H9 (cell line): Measurements from ENCODE around the gene RNF213. TPM values are rescaled to one million over a fixed set of nuclear protein-coding genes. Genes with fewer than 3 reads are reported as not detected.

Source experiments
- DNase-seq: peaks from one replicate; pipeline ENCODE4 v3.0.0-alpha.2; 2017
- H2AFZ ChIP-seq: one replicate; pipeline ENCODE4 v1.6.1; 2013; ENCODE audit warnings: mild to moderate bottlenecking, low read length, control low read depth, moderate library complexity
- H2AK5ac ChIP-seq: 2 replicates; pipeline ENCODE4 v1.6.1; 2013; ENCODE audit warnings: low read length, control low read depth, mixed read lengths; ENCODE audit not compliant: insufficient read length
- H2BK120ac ChIP-seq: one replicate; pipeline ENCODE4 v1.6.1; 2013; ENCODE audit warnings: low read depth, mild to moderate bottlenecking, low read length, control low read depth, inconsistent platforms; ENCODE audit not compliant: poor library complexity, severe bottlenecking
- H2BK12ac ChIP-seq: 2 replicates; pipeline ENCODE4 v1.6.1; 2013; ENCODE audit warnings: low read length, control low read depth, mixed read lengths, low read depth; ENCODE audit not compliant: insufficient read length
- H2BK15ac ChIP-seq: 2 replicates; pipeline ENCODE4 v1.6.1; 2013; ENCODE audit warnings: low read depth, low read length, control low read depth
- H2BK20ac ChIP-seq: one replicate; pipeline ENCODE4 v1.6.1; 2013; ENCODE audit warnings: low read depth, mild to moderate bottlenecking, low read length, control low read depth, inconsistent platforms; ENCODE audit not compliant: poor library complexity, severe bottlenecking
- H2BK5ac ChIP-seq: 2 replicates; pipeline ENCODE4 v1.6.1; 2013; ENCODE audit warnings: low read length, control low read depth, mixed read lengths; ENCODE audit not compliant: insufficient read length
- H3K14ac ChIP-seq: 2 replicates; pipeline ENCODE4 v1.6.1; 2013; ENCODE audit warnings: low read length, control low read depth; ENCODE audit not compliant: insufficient read depth
- H3K18ac ChIP-seq: 2 replicates; pipeline ENCODE4 v1.6.1; 2013; ENCODE audit warnings: low read depth, mild to moderate bottlenecking, mixed read lengths, low read length, control low read depth; ENCODE audit not compliant: insufficient read length
- H3K23ac ChIP-seq: 2 replicates; pipeline ENCODE4 v1.6.1; 2013; ENCODE audit warnings: low read length, control low read depth, mixed read lengths, low read depth; ENCODE audit not compliant: insufficient read length
- H3K23me2 ChIP-seq: 2 replicates; pipeline ENCODE4 v1.6.1; 2013; ENCODE audit warnings: low read depth, mild to moderate bottlenecking, mixed read lengths, low read length, control low read depth; ENCODE audit not compliant: insufficient read length, poor library complexity, severe bottlenecking
- H3K27ac ChIP-seq: 2 replicates; pipeline ENCODE4 v1.5.1; 2013; ENCODE audit warnings: low read length, control low read depth, mixed read lengths, low read depth; ENCODE audit not compliant: insufficient read length
- H3K27me3 ChIP-seq: 2 replicates; pipeline ENCODE4 v1.6.1; 2013; ENCODE audit warnings: low read length, control low read depth, inconsistent platforms; ENCODE audit not compliant: insufficient read depth
- H3K4ac ChIP-seq: 2 replicates; pipeline ENCODE4 v1.6.1; 2013; ENCODE audit warnings: low read depth, mild to moderate bottlenecking, control low read depth, inconsistent platforms, low read length, moderate library complexity
- H3K4me1 ChIP-seq: 2 replicates; pipeline ENCODE4 v1.6.1; 2013; ENCODE audit warnings: low read length, control low read depth, inconsistent platforms; ENCODE audit not compliant: insufficient read depth
- H3K4me2 ChIP-seq: 2 replicates; pipeline ENCODE4 v1.6.1; 2013; ENCODE audit warnings: low read length, control low read depth, mixed read lengths; ENCODE audit not compliant: insufficient read length, insufficient read depth
- H3K56ac ChIP-seq: 2 replicates; pipeline ENCODE4 v1.6.1; 2013; ENCODE audit warnings: low read depth, mild to moderate bottlenecking, mixed read lengths, low read length, control low read depth; ENCODE audit not compliant: insufficient read length
- H3K79me1 ChIP-seq: 2 replicates; pipeline ENCODE4 v1.6.1; 2013; ENCODE audit warnings: low read depth, mild to moderate bottlenecking, moderate library complexity, low read length, control low read depth, inconsistent platforms; ENCODE audit not compliant: insufficient read depth, poor library complexity, severe bottlenecking
- H3K79me2 ChIP-seq: 2 replicates; pipeline ENCODE4 v1.6.1; 2013; ENCODE audit warnings: low read length, control low read depth, inconsistent platforms; ENCODE audit not compliant: insufficient read depth
- H3K9ac ChIP-seq: 2 replicates; pipeline ENCODE4 v1.6.1; 2013; ENCODE audit warnings: low read length, control low read depth, mixed read lengths; ENCODE audit not compliant: insufficient read length; ENCODE audit errors: extremely low read depth
- H3K9me3 ChIP-seq: one replicate; pipeline ENCODE4 v1.6.1; 2013; ENCODE audit warnings: low read depth, low read length, inconsistent platforms; ENCODE audit not compliant: control insufficient read depth
- H3T11ph ChIP-seq: one replicate; pipeline ENCODE4 v1.6.1; 2013; ENCODE audit warnings: mild to moderate bottlenecking, low read length, control low read depth, inconsistent platforms
- H4K20me1 ChIP-seq: one replicate; pipeline ENCODE4 v1.6.1; 2013; ENCODE audit not compliant: control insufficient read depth, insufficient read length, insufficient read depth
- H4K5ac ChIP-seq: 2 replicates; pipeline ENCODE4 v1.6.1; 2013; ENCODE audit warnings: low read depth, mild to moderate bottlenecking, mixed read lengths, low read length, control low read depth; ENCODE audit not compliant: insufficient read length
- H4K8ac ChIP-seq: replicated peaks from 2 replicates; pipeline ENCODE4 v1.6.1; 2013; ENCODE audit warnings: low read length, control low read depth, mixed read lengths, low read depth; ENCODE audit not compliant: insufficient read length
- H4K91ac ChIP-seq: 2 replicates; pipeline ENCODE4 v1.6.1; 2013; ENCODE audit warnings: low read depth, mild to moderate bottlenecking, moderate library complexity, mixed read lengths, low read length, control low read depth; ENCODE audit not compliant: insufficient read length
- H3K27ac Mint-ChIP-seq, 3 experiments: 2 replicates in 2 of 3; 3 replicates in 1 of 3; pipeline ENCODE4 v1.8.0; 2020 to 2021; ENCODE audit warnings: mixed read lengths in 3 of 3, mild to moderate bottlenecking in 1 of 3, moderate library complexity in 1 of 3
- H3K27me3 Mint-ChIP-seq: 2 replicates; pipeline ENCODE4 v1.8.0; 2021; ENCODE audit warnings: low read depth, mild to moderate bottlenecking, moderate library complexity, mixed read lengths
- H3K36me3 Mint-ChIP-seq, 3 experiments: 2 replicates in 2 of 3; 3 replicates in 1 of 3; pipeline ENCODE4 v1.8.0; 2020 to 2021; ENCODE audit warnings: low read depth in 3 of 3, mixed read lengths in 3 of 3; ENCODE audit not compliant: insufficient read depth in 1 of 3
- H3K4me1 Mint-ChIP-seq, 2 experiments: 2 replicates each; pipeline ENCODE4 v1.8.0; 2020; ENCODE audit warnings: mixed read lengths in 2 of 2
- H3K4me3 Mint-ChIP-seq, 2 experiments: 2 replicates in 1 of 2; 3 replicates in 1 of 2; pipeline ENCODE4 v1.8.0; 2020 to 2021; ENCODE audit warnings: mild to moderate bottlenecking in 2 of 2, mixed read lengths in 2 of 2, moderate library complexity in 1 of 2
- H3K9me3 Mint-ChIP-seq, 2 experiments: 2 replicates in 1 of 2; 3 replicates in 1 of 2; pipeline ENCODE4 v1.8.0; 2020; ENCODE audit warnings: mild to moderate bottlenecking in 2 of 2, mixed read lengths in 2 of 2, moderate library complexity in 1 of 2
- WGBS: extraction: QIAGEN DNeasy Blood & Tissue Kit; methylation state at CpG from one replicate; pipeline ENCODE4 v1.1.7; 2013; ENCODE audit warnings: missing lambda C conversion rate, low lambda C conversion rate, mixed read lengths; ENCODE audit not compliant: insufficient read length; ENCODE audit errors: extremely low coverage; 5-methylcytosine and 5-hydroxymethylcytosine counted together
- total RNA-seq: library from RNA; stranded (reverse); gene quantifications from 2 replicates; pipeline ENCODE4 v1.2.1, GENCODE V29; 2021
- TF ChIP-seq, protein P1 (sequence below): fragments of 200-600 bp; sonication (generic); conservative IDR thresholded peaks from 3 replicates; pipeline ENCODE4 v1.8.0; 2021; ENCODE audit warnings: antibody characterized with exemption, mild to moderate bottlenecking

RNF213 gene
- total RNA-seq, 1 experiment from 2014 or later: 34.3 TPM

DNA sequence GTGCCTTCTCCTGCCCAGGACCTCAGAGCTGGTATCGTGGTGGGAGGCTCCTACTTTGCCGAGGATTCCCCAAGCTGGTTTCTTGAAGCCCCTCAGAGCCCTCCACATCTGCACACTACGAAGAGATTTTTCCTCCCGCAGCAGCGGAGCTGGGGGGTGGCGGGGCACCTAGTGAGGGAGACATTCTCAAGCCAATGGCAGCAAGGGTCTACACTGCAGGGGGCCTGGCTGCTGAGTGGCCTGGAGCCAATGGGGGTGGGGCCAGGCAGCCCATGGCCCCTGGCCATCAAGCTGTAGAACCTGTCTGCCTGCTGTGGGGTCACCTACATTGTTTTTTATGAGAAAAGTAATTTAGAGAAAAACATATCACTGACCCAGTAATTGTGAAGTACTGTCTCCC is 35.4 kb upstream of the RNF213 start:
- peak overlapping the region in 1 of 3 experiments; percentile 23; a peak in 2 of 7 replicates for H3K27ac Mint-ChIP-seq
- Histone ChIP-seq H3K79me2 (no peaks in the 10 kb centered on the region), H2BK120ac (no peak overlapping the region), H2BK15ac (no peak overlapping the region), H3K14ac (no peak overlapping the region), H4K8ac (no peak overlapping the region), H3K9ac (no peak overlapping the region), H4K91ac (no peak overlapping the region), H3K4ac (no peak overlapping the region), H3K79me1 (no peaks in the 10 kb centered on the region), H3K27me3 (no peaks in the 10 kb centered on the region), H2BK5ac (no peak overlapping the region), H2AFZ (no peak overlapping the region), H3K9me3 (no peaks in the 10 kb centered on the region), H4K20me1 (no peaks in the 10 kb centered on the region), H3K23me2 (no peaks in the 10 kb centered on the region), H3T11ph (no peak overlapping the region), H3K4me1 (no peaks in the 10 kb centered on the region), H3K18ac (no peak overlapping the region), H2BK12ac (no peak overlapping the region), H2AK5ac (no peak overlapping the region), H3K23ac (no peak overlapping the region), H2BK20ac (no peak overlapping the region), H3K27ac (no peak overlapping the region), H4K5ac (no peak overlapping the region), H3K56ac (no peak overlapping the region), H3K4me2 (no peak overlapping the region)
- H3K27me3 Mint-ChIP-seq: no peaks in the 10 kb centered on the region; the same call in 1 of the 2 replicates
- peaks cover 8 to 27% (median 19%) of the 10 kb centered on the region in 3 experiments; a peak in 6 of 7 replicates for H3K36me3 Mint-ChIP-seq
- TF ChIP-seq, protein P1, sequence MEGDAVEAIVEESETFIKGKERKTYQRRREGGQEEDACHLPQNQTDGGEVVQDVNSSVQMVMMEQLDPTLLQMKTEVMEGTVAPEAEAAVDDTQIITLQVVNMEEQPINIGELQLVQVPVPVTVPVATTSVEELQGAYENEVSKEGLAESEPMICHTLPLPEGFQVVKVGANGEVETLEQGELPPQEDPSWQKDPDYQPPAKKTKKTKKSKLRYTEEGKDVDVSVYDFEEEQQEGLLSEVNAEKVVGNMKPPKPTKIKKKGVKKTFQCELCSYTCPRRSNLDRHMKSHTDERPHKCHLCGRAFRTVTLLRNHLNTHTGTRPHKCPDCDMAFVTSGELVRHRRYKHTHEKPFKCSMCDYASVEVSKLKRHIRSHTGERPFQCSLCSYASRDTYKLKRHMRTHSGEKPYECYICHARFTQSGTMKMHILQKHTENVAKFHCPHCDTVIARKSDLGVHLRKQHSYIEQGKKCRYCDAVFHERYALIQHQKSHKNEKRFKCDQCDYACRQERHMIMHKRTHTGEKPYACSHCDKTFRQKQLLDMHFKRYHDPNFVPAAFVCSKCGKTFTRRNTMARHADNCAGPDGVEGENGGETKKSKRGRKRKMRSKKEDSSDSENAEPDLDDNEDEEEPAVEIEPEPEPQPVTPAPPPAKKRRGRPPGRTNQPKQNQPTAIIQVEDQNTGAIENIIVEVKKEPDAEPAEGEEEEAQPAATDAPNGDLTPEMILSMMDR: no peak
- H3K4me3 Mint-ChIP-seq: peak overlapping the region in 1 of 2 experiments; percentile 12; a peak in 1 of 5 replicates
- peaks cover 26 to 30% of the 10 kb centered on the region in 2 experiments for H3K4me1 Mint-ChIP-seq
- no peaks in the 10 kb centered on the region for H3K9me3 Mint-ChIP-seq
- DNase-seq: peak; percentile 52
- WGBS: no CpG with 5 or more reads among the region's 6 CpGs
